ENCODE measurements around the gene TOE1.

TOE1 gene

DNA sequence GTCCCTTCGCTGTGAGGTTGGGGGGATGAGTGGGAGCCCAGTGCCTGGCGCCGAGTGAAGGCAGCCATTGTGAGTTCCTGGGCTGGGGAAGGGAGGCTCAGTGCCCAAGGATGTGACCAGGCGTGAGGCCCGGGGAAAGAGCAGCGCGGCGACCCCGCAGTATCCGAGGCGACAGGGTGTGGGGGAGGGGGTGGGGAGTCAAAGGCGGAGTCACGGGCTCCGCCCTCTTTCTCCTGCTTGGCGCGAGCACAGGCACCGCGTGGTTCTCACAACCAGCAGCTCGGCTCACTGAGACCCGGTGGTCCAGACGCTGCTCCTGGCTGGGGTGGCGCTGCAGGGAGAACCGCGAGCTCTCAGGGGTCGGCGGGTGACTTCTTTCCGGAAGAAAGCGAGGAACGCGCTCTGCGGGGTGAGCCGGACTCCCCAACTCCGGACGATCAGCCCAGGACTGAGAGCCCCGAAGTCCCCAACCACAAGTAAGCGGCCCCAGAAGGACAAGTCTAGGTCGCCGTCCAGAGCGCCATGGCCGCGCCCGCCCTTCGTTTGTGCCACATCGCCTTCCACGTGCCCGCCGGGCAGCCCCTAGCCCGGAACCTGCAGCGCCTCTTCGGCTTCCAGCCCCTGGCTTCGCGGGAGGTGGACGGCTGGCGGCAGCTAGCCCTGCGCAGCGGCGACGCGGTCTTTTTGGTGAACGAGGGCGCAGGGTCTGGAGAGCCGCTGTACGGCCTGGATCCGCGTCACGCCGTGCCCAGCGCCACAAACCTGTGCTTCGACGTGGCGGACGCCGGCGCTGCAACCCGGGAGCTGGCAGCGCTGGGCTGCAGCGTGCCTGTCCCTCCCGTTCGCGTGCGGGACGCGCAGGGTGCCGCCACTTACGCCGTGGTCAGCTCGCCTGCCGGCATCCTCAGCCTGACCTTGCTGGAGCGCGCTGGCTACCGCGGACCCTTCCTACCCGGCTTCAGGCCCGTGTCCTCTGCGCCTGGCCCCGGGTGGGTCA is 13.0 kb upstream of the TOE1 start, which contains the start of gene HPDL:
TSS of gene HPDL (plus strand) at position 269 of the 997 bp plus-strand sequence. CDS start at position 523, 254 bp downstream.
- peak; percentile 35 for DNase-seq

DNA sequence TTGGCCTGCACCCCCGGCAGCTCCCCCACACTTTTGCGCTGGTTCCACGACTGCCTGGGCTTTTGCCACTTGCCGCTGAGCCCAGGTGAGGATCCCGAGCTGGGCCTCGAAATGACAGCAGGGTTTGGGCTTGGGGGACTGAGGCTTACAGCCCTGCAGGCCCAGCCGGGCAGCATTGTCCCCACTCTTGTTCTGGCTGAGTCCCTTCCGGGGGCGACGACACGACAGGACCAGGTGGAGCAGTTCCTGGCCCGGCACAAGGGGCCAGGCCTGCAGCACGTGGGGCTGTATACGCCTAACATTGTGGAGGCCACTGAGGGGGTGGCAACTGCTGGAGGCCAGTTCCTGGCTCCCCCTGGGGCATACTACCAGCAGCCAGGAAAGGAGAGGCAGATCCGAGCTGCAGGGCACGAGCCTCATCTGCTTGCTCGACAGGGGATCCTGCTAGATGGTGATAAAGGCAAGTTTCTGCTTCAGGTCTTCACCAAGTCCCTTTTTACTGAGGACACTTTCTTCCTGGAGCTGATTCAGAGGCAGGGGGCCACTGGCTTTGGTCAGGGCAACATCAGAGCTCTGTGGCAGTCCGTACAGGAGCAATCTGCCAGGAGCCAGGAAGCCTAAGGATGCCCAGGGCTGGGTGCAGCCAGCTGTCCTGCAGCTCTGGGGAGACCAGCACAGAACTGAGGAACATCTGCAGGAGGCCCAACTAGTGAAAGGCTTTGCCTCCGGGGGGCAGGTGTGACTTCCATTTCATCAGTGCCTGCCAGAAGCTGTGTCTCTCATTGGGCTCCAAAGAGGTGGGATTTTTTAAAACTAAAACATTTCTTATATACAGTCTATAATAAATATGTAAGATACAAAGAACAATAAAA is 12.1 kb upstream of the TOE1 start:
- DNase-seq: peak; percentile 59

DNA sequence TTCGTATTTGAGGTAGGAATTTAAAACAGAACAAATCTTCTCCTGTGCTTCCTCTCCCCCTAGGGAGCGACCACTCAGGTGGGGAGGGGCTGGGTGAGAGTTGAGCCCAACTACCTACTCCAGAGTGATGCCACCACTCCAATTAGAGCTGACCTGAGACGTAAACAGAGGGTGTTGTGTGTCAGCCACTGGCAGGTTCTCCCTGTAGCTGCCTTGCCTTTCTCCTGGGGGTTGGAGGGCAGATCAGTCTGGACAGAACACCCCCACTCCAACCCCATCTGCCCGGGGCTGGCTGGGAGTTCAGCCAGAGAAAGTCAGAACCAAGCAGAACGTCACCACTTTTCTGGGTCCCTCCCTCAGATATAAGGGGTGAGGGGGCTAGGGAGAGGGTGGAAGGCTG is 11.3 kb upstream of the TOE1 start:
- DNase-seq: no peak

DNA sequence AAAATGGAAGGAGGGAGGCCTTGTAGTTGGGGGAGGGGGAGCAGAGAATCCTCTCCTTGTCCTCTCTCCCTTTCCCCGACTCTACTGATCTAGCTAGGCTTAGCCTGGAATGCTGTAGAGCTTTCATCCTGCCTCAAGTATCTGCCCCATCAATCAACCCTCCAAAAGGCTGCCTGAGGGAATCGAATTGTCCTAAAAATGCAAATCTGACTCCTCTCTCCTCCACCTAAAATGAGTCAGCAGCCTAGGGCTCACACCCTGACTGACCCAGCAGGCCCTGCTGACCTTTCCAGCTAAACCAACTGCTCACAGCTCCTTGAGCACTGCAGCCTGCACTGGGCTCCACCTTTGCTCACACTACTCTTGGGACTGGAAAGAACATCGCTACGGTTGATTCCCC is 10.5 kb upstream of the TOE1 start:
- DNase-seq: no peak

DNA sequence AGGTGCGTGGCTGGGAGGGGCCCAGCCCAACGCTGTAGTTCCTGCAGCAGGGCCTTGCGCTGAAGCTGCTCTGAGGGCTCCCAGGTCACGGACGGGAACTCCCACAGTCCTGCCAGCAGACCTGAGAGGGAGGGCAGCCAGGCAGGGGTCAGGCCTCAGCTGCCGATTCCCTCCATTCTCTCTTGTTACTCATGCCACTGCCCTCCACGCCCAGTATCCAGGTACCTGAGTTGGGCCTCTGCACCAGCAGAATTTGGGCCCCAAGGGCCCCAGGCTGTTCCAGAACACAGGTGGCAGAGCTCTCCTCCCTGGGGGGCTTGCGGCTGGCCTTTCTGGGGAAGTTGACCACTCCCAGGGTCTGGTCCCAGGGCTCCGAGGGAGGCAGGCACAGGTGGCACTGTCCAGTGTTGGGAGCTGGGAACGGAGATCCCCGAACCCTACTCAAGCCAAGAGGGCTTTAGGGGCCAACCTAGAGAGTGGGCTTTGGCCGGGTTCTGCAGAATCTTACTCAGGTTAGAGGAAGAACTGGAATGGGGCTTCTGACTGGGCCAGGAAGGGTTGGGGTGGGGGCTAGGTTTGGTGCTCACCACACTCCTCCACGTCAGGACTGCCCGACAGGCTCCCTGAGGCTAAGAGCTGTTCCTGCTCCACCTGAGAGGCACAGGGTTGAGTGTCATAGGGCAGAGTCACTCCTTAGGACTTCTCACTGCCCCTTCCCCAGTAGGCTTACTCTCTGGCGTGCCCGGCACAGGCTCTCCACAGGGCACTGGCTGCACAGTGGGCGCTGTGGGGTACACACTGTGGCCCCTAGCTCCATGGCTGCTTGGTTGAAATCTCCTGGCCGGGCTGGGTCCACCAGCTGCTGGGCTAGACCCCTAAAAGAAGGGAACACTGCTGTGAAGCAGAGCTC is 8.3 kb upstream of the TOE1 start:
- DNase-seq: no peak

DNA sequence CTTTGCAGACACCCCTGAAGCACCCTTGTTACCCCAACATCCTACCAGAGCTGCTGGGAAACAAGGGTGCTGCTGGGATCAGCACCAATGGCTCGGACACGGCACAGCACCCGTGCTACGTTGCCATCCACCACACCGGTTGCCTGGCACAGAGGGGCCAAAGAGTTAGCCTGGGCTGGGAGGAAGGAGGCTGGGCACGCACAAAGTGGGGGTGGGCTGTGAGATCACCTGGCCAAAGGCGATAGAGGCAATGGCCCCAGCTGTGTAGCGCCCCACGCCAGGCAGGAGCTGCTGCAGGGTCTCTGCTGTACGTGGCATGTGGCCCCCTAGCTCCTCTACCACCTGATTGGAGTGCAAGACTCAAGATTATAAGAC is 7.6 kb upstream of the TOE1 start:
- no peak for DNase-seq

DNA sequence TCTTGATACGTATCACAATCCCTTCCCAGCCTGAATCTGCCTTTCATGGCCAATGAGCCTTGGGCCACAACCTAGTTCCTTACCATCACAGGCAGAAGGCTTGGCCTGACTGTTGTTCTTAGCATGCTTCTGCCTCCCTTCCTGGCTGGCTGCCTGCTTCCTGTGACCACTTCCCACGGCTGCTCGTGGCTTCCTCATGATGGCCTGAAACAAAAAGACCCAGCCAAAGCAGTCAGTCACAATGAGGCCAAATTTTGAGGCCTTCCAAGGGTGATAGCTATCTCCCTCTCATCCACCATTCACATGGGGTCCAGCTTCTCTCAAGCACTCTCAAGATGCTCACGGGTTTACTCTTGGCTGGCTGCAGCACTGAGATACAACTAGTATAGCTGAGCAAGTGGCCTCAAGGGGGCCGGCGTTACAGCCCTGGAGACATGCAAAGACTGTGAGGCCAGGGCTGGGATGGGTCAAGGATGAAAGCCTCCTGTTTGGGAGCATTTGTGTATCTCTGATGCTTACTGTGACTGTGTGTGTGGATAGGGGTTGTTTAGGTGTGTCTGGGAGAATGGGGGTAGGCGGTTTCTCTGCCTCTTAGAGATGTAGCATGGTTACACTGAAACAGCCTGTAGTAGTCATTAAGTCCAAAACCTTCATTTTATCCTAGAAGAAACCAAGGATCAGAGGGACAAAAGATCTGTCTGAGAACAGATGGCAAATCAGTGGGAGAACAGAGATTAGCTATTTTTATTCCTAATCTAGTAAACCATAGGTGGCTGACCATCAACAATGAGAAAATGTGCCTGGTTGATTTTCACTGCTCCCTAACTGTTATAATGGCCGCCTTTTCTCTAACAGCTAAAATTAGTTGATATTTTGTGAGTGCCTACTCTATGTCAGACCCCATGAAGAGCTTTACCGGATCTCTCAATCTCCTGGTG is 5.4 kb upstream of the TOE1 start:
- no peak for DNase-seq

DNA sequence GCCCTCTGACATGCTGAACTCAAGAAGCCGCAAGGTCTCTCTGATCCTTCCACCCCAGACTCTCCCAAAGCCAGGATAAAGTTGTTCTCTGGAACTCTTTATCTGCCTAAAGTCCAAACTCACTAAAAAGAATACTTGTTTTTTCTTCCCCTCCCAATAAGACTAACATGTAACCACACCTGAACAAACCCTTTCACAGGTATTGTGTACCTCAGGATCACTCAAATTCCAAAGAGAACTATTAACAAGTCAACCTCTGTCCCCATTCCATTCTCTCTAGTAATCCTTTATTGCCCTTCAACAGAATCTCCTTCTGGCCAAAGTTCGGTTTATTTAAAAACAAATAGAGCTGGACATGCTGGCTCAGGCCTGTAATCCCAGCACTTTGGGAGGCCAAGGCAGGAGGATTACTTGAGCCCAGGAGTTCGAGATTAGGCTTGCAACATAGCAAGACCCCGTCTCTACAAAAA is 4.1 kb upstream of the TOE1 start:
- no peak for DNase-seq

DNA sequence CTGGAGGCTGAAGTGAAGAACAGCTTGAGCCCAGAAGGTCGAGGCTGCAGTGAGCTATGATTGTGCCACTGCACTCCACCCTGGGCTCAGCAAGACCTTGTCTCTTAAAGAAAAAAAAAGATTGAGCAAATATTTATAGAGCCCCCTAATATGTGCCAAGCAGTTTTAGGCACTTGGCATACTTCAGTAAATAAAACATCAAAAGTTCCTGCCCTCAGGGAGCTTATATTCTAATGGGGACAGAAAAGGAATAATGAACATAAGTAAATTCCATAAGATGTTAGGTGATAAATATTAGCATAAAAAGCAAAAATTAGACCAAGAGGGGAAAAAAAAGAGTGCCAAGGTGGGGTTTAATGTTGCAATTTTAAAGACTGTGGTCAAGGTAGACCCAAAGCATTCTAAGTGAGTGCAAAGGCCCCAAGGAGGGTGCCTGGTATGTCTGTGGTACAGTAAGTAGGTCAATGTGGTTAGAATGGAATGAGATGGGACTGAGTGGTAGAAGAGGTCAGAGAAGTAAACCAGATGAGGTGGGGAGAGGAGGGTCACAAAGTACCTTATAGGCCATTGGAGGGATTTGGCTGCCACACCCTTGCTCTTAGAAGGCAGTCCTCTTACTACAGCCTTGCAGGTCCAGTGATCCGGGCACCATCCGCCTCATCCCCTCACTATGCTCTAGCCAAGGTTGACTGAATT is 2.2 kb upstream of the TOE1 start:
- DNase-seq: no peak

DNA sequence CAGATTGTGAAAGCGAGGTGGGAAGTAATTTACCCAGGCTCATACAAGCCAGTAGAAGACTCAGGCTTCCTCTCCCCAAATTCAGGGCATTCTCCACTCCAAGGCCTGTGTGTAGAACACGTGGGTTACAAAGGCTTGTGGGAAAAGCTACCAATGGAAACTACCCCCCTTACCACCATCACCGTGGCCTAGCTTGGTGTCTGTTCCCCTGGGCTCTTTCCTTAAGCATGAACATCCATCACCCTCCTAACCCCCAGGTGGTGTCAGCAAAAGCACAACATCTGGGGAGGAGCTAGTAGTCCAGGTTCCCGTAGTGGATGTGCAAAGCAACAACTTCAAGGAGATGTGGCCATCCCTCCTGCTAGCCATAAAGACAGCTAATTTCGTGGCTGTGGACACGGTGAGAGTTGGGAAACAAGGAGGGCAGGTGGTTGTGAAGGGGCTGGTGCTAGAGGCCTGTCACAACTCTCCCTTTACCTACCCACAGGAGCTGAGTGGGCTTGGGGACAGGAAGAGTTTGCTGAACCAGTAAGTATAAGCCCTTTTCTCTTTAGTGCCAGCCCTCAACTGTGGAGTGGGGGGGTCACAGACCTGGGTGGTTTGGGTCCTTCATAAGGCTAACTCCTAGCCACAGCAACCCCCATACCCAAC is 971 bp downstream of the TOE1 start:
- no peak for DNase-seq

DNA sequence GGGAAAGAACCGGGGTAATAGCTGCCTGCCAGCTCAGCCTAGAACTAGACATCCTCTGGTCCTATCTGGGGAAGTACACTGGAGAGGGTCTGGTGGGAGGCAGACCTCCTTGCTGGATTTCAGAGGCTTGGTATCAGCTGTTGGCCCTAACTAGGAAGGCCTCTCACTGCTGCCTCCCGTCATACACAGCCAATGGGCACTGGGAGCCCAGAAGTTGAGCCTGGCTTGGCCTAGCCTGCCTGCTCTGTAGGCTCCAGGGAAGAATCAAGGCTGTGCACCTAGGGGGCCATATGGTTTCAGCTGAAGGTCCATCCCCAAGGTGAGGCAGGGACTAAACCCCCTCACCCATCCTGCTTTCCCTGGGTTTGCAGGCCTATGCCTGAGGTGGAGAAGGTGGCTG is 4.5 kb downstream of the TOE1 start:
- DNase-seq: no peak

DNA sequence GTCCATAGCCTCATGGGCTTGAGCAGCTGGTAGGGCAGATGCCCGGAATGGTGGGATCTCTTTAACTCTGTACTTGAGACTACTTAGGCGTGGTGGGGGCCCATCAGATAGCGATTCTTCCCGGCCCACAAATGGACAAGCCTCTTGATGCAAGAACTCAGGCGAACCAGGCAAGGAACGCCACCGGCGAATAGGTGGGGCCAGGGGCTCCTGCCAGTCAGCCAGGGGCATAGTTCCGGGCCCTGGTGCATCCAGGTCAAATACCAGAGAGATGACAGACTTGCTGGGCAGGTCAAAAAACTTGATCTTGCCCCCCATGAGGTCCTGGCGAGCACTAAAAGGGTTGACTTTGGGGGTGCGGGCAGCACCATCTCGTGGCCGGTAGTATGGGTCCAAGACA is 5.0 kb downstream of the TOE1 start:
- DNase-seq: no peak

DNA sequence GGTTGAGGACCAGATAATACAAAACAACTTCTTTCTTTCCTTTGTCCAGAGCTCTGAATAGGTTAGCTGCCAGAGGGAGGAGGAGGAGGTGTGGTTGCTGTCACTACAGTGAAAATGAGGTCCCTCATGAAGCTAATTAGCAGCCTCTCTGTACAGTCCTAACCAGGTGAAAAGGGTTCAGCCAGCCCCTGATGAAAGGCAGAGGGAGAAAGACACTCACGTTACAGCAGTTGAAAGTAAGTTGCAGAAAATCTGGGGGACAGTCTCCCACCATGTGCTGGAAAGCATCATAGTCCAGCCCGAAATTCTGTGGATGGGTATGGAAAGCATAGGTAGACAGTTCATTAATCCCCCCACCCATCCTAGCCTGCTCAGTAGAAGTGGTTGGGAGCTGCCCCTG is 6.5 kb downstream of the TOE1 start:
- DNase-seq: no peak

DNA sequence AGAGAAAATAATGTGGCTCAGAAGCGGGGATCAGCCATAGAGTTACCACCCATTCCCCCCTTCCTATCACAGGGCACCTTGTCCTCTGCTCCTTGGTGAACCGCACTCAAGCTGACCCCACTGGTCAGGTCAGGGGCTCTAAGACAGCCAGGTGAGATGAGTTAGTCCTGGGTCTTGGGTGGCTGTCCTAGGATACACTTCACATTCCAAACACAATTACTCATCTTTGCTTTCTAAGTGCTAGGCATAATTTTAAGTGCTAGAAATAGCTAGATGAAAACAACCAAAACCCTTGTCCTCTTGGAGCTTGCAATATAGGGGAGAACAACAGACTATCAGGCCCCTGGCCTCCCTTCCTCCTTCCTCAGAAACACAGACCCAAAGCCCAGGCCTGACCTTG is 8.1 kb downstream of the TOE1 start:
- DNase-seq: no peak

DNA sequence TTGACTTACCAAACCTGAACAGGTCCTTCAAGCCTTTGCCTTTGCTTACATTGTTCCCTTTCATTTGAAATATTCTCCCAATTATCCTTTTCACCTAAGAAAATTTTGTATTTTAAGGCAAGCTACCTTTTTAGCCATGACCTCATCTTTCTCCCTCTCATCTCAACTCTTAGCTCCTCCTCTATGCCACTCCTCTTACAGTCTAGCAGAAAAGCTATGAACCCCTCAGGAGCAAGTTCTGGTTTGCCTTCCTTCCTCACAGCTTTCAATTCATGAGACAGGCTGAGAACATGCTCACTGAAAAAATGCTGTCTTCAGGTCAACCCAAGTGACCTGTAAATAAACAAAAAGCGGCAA is 8.6 kb downstream of the TOE1 start:
- DNase-seq: no peak

DNA sequence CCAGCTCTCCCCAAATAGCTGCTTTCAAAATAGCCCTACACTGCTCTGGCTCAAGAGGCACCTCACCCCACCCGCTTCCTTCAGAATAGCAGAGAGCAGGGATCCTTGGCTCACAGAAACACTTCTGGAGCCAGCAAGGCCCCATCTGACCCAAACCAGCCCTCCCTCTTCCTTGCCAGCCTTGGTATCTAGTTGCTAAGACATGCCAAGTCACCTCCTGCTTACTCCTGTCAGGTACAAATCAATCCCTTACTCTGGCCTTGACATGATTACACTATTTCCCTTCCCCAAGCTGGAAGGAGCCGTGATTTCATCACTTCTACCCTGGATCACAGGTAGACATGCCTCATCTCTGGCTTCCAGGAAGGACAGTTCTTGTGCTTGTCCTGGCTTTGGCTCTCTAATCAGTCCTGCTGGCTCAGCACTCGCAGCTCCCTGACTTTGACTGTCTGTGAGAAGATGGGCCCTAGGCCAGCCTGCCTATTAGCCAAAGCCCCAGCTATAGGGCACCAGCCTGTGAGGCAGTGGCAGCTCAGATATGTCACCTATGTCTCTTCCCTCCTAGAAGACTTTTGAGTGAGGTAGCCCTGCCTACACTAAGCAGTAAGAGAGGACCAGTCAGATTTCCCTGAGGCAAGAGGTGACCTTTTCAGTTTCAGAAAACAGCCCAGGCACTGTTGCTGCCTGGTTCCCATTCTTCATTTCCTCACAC is 9.2 kb downstream of the TOE1 start:
- DNase-seq: no peak

DNA sequence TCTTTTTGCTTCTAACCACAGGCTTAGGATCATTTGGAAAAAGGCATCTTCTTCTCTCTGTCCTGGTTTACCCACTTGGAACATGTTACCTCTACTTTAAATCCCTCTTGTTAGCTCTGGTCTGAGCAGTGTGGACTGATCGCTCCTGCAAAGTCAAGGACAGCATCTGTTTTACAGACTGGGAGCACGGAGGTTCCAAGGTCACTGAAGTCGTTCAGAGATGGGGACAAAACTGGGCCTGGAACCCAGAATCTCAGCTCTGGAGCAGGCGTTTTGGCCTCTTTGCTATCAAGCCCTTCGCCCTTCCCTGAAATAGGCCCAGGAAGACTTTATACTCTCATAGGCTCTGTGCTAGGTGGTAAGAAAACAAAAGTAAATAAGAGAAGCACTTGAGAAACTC is 11.5 kb downstream of the TOE1 start:
- no peak for DNase-seq

DNA sequence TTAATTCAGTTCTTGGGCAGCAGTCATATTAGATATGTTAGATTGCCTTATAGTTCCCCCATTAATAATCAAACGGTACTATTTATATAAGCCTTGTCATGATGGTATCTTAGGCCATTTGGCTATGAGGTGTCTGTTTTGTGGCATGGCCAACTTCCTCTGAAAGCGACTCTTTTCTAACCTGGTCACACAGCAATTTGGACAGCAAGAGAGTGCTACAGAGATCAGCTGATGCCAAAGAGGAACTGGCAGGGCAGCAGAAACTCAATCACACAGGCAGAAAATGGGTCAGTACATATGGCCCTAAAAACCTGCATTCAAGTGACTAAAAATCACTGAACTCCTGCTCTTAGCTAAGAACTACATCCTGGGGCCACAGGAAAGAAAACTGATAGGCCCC is 13.7 kb downstream of the TOE1 start:
- DNase-seq: no peak

DNA sequence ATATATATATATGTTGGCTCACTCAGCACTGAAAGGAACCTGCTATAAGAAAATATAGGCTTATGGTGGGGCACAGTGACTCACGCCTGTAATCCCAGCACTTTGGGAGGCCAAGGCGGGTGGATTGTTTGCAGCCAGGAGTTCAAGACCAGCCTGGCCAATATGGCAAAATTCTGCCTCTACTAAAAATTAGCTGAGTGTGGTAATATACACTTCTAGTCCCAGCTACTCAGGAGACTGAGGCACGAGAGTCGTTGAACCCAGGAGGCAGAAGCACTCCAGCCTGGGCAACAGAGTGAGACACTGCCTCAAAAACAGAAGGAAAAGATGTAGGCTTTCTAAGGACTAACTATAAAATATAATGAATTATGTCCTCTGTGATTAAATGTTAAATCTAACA is 14.9 kb downstream of the TOE1 start:
- no peak for DNase-seq

DNA sequence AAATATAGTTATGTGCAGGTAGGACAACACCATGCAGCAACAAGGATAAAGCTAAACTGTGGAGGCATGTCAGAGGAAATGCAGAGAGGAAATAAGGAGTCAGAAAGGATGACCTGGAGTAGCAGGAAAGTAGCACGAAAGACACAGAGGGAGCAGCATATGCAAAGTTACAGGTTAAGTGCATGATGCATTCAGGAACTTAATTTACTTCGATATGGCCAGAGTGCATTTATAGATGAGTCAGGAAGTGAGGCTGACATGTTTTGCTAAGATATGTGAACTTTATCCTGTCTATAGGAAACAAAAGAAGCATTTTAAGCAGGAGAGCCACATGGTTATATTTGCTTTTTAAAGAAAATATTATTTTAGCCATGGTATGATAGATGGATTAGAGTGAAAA is 15.7 kb downstream of the TOE1 start:
- no peak for DNase-seq

Measured in NCI-H510A treated with DMSO at 0.1 percent for 48 hours (cell line).